ENCODE data around the gene PTTG1. TPM values are rescaled to one million over a fixed set of nuclear protein-coding genes. Genes with fewer than 3 reads are reported as not detected.
"Not testable (repeated sequence)": the region's sequence is repeated elsewhere in the genome, so short reads cannot be mapped to it uniquely, and the experiment has no call there.

The PTTG1 gene
- total RNA-seq, 1 donor from 2014 or later, result 74.7 TPM

GRCh38 chr5:160427607-160428006 is 6.0 kb downstream of the PTTG1 start:
- no peak for ATAC-seq

GRCh38 chr5:160432196-160432595 is 10.5 kb downstream of the PTTG1 start:
- ATAC-seq, result no peak

- ATAC-seq, result no peak
Observed at GRCh38 chr5:160432787-160433186, 11.1 kb downstream of the PTTG1 start.

GRCh38 chr5:160434022-160434531 is 12.4 kb downstream of the PTTG1 start:
- ATAC-seq, result peak; percentile 92

GRCh38 chr5:160435532-160435931 is 13.9 kb downstream of the PTTG1 start:
- ATAC-seq, result no peak

GRCh38 chr5:160436017-160436416 is 14.4 kb downstream of the PTTG1 start:
- no peak for ATAC-seq

- not testable (repeated sequence) for ATAC-seq
Observed at GRCh38 chr5:160436661-160437060, 15.0 kb downstream of the PTTG1 start.

- no peak for ATAC-seq
Observed at GRCh38 chr5:160437271-160437670, 15.6 kb downstream of the PTTG1 start.

GRCh38 chr5:160438316-160439204 is 16.9 kb downstream of the PTTG1 start:
- peak; percentile 49 for ATAC-seq

- ATAC-seq, result peak; percentile 90
Observed at GRCh38 chr5:160439205-160439600, 17.5 kb downstream of the PTTG1 start.

- no peak for ATAC-seq
Observed at GRCh38 chr5:160441311-160441781, 19.7 kb downstream of the PTTG1 start.

- peak; percentile 22 for ATAC-seq
Observed at GRCh38 chr5:160442824-160443431, 21.3 kb downstream of the PTTG1 start.

GRCh38 chr5:160444407-160444806 is 22.8 kb downstream of the PTTG1 start:
- no peak for ATAC-seq

GRCh38 chr5:160445132-160445531 is 23.5 kb downstream of the PTTG1 start:
- no peak for ATAC-seq

- ATAC-seq, result no peak
Observed at GRCh38 chr5:160445751-160446150, 24.1 kb downstream of the PTTG1 start.

- no peak for ATAC-seq
Observed at GRCh38 chr5:160448886-160449285, 27.2 kb downstream of the PTTG1 start.

GRCh38 chr5:160449458-160449857 is 27.8 kb downstream of the PTTG1 start:
- no peak for ATAC-seq

- no peak for ATAC-seq
Observed at GRCh38 chr5:160450164-160450932, 28.7 kb downstream of the PTTG1 start.

- ATAC-seq, result no peak
Observed at GRCh38 chr5:160451281-160451680, 29.6 kb downstream of the PTTG1 start.

- ATAC-seq, result no peak
Observed at GRCh38 chr5:160452036-160452435, 30.4 kb downstream of the PTTG1 start.

GRCh38 chr5:160452795-160453194 is 31.1 kb downstream of the PTTG1 start:
- ATAC-seq, result no peak

- ATAC-seq, result no peak
Observed at GRCh38 chr5:160453751-160454150, 32.1 kb downstream of the PTTG1 start.

- no peak for ATAC-seq
Observed at GRCh38 chr5:160455600-160455999, 33.9 kb downstream of the PTTG1 start.

Data from esophagus mucosa (tissue), 1 donor.